Activated T-helper 17 cell treated with anti-CD3 and anti-CD28 coated beads, Interleukin-2, amount 50 U/mL, for 72 hours (primary cell): ENCODE data around the gene IL17RD. TPM values are rescaled to one million over a fixed set of nuclear protein-coding genes. Genes with fewer than 3 reads are reported as not detected.

Experiments used
- total RNA-seq, 2 donors: library from RNA; stranded (reverse); gene quantifications; one replicate each; pipeline ENCODE4 v1.2.3, GENCODE V29; 2022

Gene IL17RD
- total RNA-seq, 2 donors from 2014 or later, result 0.15 to 0.48 TPM

Other genes with a start within 250 kb of the IL17RD start
- gene SPATA12, start 104.7 kb downstream of the IL17RD start, total RNA-seq, result not detected
- under 1 TPM; 0.65 to 0.71 TPM for gene HESX1, start 34.6 kb upstream of the IL17RD start, total RNA-seq
- 10 to 100 TPM; 35.5 to 38.0 TPM for gene APPL1, start 62.4 kb upstream of the IL17RD start, total RNA-seq
- not detected for gene ASB14, start 127.3 kb upstream of the IL17RD start, total RNA-seq